Fibroblast of the conjunctiva (primary cell): ENCODE measurements around the gene TUBGCP2.

Experiments used
- DNase-seq: peaks from one replicate; pipeline ENCODE4 v3.0.0-alpha.2; 2010; ENCODE audit warnings: low read depth

The TUBGCP2 gene

DNA sequence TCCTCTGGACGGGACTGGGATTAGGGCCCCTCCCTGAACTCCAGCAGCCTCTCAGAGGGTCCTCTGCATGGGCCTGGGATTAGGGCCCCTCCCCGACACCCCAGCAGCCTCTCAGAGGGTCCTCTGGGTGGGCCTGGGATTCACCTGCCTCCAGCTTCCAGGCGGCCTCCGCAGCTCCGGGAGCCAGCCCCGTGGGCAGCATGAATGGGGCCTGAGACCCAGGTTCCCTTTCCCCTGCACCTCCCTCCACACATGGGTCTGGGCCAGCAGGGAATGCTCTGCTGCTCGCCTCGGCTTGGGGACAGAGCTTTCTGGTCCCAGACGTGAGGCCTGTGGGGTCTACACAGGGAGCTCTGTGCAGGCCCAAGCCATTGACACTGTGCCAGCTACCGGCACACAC is 5.5 kb downstream of the TUBGCP2 start:
- DNase-seq: no peak

DNA sequence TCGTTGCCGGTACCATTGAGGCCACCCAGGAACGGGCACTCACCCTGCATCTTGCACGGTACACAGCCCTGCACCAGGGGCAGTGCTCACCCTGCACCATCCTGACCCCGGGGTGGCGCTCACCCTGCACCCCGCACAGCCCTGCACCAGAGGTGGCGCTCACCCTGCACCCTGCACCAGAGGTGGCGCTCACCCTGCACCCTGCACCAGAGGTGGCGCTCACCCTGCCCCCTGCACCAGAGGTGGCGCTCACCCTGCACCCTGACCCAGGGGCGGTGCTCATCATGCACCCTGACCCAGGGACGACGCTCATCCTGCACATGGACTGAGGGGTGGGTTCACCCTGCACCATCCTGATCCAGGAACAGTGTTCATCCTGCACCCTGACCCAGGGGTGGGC is 6.4 kb downstream of the TUBGCP2 start:
- DNase-seq: no peak

DNA sequence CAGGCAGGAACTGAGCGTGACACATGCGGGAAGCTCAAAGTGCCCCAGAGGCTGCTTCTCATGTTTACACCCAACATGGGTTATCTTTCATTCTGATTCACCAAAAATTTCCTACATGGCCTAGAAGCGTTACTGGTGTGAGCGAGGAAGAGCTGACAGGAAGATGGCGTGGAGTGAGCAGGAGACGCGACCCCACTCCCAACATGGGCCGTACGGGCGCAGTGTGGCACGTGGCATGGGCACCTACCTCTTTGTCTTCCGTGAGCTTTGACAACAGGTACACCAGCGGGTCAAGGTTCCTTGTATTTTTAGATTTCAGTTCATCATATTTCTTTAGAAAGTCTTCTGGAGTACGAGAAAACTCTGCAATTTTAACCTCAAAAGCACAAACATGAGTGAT is 8.9 kb downstream of the TUBGCP2 start:
- DNase-seq: no peak

DNA sequence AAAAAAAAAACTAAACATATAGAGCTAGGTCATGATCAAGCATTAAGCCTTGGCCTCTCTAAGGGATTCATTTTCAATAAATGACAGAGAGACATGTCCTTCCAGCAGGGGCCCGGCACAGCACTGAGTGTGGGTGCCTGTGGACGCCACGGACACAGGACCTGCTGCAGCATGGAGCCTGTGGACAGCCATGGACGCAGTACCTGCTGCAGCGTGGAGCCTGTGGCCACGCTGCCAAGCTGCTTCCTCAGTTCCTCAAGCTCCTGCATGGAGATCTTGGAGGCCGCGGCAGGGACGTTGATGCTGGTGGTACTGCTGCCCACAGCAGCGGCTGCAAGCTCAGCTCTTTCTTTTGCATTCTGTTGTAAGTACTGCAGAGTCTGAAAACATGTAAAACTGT is 9.4 kb downstream of the TUBGCP2 start:
- DNase-seq: no peak

DNA sequence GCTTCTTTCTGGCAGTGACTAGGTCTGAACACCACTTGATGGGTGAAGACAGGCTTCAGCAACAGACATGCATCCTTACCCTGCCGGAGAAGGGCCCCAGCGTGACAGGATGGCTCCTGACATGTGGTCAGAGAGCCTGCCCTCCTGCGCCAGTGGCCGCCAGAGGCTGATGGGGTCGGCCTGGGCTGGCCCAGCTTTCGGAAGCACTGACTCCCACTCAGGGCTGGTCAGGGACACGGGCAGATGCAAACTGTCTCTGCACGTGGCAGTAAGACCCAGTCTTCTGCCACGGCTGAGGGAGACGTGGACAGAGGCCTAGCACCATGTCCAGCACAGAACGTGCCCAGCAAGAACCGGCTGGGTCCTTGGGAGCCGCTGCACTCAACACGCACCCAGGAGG is 10.2 kb downstream of the TUBGCP2 start:
- no peak for DNase-seq

DNA sequence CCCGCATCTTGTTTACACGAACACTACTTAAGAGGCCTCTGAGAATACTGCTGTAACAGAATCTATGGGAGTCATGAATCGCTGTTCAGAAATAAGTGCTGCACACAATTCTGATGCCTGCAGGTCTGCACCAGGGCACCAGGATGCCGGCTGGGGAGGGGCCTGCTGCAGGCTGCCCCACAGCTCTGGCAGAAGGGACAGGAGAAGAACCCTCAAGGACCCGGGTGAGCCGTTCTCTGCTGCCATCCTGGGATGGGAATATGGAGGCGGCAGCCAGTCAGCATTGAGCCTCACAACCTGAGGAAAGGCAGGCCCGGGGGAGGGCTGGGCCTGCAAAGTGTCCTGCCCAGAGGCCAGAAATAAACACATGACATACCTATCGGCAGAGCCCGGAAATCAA is 11.2 kb downstream of the TUBGCP2 start:
- DNase-seq: no peak

DNA sequence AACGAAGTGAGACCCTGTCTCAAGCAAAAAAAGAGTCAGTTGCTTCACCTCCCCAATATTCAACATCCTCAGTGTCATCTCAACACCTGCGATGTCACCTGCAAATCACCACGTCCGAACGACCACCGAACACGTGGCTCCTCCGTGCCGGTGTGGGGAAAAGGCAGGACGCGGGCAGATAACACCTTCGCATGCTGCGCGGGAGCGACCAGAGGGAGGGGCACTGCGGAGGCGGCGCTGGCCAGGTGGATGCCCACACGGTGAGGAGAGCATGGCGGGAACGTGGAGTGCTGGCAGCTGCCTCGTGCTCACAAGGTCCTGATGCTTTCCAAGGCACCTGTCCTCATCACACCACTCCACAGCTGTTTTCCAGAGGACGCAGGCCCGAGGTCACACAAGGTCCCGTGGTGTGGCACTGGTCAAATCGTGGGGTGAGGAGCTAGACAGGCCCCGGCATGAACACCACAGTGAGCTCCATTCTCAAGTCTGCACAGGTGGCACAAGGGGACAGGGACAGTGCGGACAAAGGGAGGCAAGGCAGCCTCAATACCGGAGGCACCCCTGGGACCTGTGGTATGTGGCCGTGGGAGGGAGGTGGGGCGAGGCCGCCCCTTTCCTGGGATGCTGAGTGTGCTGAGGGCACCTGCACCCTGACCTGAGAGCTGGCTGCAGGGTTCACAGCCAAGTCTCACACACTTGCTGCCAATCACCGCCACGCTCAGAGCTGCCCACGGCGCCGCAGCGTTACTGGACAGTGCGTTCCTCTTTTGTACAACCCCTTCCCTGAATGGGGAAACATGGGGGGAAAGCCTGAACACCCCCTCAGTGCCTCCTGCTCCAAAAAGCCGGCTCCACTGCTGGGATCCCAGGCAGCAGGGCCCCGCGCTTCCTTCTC is 13.0 kb downstream of the TUBGCP2 start:
- DNase-seq: no peak

DNA sequence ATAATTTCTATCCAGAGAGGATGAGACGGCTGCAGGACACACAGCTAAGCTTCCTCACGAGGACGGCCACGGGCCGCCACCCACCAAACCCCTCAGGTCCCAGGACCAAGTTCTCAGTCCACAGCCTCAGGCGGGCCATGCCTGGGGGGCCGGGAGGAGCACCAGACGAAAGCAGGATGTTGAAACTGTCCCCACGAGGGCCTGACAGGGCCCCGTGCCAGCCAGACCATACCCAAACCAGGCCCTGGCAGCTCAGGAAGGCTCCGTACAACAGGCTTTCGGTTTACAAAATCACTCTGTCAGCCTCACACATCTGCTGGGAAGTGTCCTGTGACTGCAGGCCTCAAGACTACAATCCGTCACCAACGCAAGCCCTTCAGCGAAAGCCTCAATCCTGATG is 14.5 kb downstream of the TUBGCP2 start:
- no peak for DNase-seq

DNA sequence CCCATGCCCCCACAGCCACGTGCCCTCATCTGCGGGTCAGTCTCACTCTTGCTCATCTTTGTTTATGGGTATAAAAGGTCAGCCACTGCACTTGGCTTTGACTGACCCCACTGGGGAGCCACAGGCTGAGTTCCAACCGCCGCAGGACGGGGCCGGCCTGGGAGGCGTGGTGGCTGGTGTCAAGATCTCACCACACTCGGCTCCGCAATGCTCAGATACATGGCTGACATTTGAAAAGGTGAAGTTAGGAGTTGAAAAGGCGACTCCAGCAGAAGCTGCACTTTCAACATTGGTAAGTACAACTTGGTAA is 14.9 kb downstream of the TUBGCP2 start:
- no peak for DNase-seq

DNA sequence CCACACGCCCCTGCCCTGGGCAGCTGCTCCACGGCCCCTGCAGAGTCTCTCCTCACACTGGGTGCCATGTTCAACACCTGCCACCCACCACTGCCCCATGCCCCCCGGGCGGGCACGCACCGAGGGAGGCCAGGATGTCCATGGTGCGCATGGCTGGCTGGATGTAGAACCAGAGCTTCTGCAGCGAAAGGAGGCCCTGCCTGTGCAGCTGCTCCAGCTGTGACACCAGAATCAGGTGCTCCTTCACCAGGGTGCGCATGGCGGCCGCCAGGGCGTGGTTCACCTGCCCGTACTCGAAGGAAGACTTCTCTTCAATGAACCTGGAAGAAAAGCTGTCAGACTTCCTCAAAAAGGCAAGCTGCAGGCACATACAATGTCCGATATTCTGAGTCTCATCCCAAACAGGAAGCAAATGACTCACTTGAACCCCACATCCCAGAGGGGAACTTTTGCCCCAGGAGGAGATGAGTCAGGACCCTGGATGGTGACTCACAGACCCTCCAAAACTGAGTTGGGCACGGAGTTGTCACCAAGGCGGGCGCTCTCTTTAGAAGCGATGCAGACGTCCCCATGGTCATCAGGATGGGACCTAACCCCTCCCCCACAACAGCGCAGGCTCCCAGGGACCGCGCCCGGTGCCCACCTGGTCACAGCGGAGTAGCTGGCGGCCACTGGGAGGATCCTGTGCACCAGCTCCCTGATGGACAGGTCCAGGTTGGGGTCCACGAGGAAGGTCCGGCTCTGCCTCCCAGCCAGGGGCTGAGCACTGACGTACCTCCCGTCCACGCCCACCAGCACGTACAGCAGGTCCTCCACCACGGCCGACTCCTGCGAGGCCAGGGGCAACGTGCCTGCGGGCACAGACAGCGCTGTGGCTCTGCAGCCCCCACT is 15.5 kb downstream of the TUBGCP2 start:
- peak; percentile 9 for DNase-seq

DNA sequence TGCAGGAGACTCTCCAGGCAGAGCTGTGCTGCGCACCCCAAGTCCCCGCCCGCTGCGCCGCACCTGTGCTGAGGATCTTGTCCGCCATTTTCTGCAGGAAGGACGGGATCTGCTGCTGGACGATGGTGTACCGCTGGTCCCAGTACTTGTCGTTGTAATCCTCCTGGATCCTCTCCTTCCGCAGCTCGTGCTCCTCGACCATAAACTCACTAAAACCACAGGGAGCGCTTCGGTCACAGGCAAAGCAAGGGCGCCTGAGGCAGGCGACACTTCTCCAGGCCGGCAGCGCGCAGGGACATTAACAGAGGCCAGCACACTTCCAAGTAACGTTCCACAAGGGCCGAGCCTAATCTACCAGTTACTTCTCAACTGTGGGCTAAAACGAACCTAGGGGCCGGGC is 18.9 kb downstream of the TUBGCP2 start:
- no peak for DNase-seq

DNA sequence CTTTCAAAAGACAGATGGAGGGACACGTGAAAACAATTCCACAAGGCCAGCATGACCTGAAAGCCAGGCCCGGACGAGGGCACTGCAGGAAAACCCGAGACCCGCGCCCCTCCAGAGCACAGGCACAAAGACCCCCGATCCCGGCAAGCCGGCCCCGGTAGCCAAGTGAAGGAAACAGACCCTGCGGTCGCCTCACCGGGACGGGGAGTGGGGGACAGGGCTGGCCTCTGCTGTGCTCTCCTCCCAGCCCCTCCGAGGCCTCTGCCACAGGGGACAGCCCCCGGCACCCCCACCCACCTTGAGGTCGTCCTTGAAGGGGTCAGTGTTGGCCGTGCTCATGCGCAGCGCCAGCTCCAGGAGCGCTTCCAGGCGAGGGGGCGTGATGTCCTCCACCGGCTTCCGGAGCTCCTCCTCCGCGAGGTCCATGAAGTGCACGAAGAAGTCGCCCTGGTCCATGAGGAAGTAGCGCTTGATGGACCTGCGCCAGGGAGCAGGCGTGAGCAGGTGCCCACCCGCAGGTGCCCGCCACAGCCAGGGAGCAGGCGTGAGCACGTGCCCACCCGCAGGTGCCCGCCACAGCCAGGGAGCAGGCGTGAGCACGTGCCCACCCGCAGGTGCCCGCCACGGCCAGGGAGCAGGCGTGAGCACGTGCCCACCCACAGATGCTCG is 20.7 kb downstream of the TUBGCP2 start:
- DNase-seq: no peak

DNA sequence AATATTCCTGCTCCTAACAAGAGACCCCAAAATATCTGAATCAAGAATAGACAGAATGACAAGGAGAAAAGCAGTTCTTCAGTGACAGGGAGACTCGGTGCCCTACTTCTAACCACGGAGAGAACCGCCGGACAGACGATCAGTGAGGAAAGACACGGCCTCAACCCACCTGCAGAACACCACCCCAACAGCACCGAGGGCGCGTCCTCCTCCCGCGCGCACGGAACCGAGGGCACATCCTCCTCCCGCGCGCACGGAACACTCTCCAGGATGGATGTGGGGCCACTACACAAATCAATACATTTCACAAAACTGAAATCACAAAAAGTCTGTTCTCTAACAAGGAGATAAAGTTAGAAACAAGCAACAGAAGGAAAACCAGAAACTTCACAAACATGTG is 22.3 kb downstream of the TUBGCP2 start:
- no peak for DNase-seq

DNA sequence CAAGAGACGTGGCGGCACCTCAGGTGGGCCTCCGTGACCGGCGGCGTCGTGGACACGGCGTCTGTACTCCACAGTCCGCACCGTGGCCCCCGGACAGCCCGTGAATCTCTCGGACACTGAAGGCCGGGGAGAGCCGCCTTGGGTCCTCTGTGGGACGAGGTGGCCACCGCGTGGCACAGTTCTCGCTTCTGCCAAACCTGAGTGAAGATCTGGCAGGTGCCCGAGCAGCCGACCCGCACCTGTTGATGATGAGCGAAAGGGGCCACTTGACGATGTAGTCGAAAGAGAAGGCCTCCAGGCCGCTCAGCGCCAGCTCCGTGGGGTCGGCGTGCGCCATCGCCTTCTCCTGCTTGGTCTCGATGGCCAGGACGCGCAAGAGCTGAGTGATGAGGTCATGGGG is 23.5 kb downstream of the TUBGCP2 start:
- DNase-seq: no peak

DNA sequence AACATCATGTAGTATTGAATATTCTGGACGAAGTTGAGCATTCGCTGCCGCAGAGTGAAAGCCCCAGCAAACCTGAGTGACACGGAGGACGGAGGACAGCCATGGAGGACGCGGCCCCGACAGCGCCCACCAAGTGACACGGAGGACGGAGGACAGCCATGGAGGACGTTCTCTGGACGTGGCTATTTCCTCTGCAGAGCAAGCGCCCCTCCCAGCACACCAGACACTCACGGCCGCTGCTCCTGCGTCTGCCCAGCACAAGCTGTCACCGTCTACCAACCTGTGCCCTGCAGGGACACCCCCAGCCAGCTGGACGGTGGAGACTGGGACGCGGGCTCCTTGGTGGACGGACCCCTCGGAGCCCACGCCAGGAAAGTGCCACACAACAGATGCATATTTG is 24.7 kb downstream of the TUBGCP2 start:
- no peak for DNase-seq

DNA sequence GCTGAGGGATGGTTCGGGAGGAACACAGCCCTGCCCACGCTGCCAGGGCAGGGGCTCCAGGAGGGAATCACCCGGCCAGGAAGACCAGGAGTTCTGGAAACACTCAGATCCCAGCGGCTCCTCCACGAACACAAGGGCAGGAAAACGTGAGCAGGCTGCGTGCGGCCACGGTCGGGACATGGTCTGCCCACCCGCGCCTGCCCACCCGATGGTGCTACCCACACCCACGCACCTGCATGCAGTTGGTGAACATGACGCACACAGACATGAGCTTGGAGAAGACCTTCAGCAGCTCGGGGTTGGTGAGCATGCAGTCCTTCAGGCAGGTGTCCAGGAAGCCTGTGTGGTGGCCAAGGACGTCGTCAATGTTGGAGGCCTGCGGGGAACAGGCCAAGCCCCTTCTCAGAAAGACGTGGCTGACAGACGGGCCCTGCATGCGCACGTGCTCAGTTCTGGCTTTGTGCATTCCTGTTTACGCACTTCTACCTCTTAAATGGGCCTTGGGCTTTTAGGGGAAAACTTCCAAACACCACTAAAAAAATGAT is 25.8 kb downstream of the TUBGCP2 start:
- DNase-seq: no peak

DNA sequence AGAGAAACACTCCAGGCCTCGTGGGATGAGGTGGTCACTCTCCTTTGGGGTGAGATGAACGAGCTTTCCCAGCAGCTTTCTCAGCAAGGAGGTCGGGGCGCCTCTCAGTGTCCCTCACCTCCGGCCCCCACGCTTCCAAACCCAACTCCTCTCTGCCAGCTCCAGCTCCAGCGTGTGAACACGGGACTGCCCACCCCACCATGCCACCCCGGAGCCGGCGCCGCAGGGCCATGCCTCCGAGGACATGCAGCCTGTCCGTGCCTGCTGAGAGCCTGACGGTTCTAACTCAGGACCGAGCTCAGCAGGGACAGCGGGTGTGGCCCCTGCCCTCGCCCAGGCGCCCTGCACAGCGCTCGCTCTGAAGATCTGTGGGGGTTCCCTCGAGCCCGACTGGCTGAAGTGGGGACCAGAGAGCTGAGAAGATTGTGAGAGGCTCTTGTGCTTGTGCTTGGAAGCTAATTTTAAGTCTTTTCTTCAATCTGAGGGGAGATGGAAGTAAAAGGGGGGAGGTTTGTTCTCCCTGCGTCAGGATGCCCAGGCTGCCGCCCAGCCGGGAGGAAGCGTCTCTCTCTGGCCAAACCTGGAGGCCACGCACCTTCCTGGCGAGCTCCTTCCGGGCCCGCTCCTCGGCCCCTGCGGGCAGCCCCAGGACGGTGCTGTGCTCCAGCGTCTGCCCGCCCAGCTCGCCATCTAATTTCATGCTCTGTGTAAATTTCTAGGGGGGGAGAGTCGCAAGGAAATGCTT is 26.9 kb downstream of the TUBGCP2 start:
- no peak for DNase-seq

DNA sequence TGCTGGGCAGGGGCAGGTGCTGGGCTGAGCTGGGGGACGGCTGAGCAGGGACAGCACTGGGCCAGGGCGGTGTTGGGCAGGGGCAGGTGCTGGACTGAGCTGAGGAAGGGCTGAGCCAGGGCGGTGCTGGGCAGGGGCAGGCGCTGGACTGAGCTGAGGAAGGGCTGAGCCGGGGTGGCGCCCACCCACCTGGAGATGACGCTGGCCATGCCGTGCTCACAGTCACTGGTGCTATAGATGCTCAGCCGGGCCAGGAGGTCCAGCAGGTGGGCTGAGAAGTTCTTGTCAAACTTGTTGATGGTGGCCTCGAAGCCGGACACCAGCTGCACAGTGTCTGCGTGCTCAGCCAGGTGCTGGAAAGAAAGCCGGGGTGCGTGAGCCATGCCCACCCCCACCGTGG is 27.6 kb downstream of the TUBGCP2 start:
- DNase-seq: no peak

DNA sequence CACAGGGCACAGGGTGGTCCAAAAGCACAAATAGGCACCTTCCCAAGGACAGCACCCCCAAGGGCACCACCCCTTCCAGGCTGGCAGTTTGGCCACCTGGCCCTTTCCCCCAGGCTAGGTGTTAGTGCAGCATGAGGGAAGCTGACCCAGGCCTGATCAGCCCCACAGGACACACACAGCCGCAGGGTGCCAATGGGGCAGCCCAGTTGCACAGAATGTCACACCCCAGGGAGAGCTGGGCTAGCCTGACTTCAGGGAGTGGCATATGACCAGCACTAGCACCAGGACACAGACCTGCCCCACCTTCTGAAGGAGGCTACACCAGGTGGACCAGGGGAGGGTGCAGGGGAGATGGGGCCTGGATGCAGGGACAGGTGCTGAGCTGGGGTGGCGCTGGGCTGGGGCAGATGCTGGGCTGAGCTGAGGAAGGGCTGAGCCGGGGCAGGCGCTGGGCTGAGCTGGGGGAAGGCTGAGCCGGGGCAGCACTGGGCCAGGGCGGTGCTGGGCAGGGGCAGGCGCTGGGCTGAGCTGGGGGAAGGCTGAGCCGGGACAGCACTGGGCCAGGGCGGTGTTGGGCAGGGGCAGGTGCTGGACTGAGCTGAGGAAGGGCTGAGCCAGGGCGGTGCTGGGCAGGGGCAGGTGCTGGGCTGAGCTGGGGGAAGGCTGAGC is 28.1 kb downstream of the TUBGCP2 start:
- no peak for DNase-seq

DNA sequence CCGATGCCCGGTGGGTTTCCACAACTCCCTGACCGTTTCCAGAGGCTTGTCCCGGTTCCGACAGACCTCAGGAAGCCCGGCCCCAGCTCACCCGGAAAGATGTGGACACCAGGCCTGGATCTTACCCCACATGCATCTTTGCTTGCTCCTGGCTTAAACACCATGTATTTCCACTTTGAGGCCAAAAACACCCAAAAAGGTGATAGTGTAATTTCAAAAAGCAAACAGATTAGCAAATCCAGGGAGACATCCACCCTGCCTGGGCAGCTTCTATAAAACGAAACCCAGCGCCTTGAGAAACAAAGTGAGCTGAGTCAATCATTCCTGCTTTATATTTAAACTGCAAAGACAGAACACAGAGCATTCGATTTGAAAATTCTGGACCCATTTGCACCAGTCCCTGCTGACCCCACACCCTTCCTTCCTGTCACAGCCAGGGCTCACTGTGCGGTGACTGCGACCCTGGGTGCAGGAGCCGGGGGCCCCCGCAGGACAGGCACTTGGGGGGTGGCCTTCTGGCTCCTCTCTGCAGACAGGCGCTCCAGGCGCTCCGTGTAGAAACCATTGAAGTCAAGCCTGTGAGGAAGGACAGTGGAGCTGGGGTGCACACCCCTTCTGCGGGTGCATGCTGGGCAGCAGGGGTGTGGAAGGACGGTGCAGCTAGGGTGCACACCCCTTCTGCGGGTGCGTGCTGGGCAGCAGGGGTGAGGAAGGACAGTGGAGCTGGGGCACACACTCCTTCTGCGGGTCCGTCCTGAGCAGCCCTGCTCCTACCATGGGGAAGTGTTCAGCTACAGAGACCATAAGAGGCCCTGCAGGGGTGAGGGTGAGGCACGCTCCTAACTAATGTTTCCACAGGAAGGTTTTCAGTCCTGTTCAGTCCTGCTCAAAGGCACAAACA is 29.1 kb downstream of the TUBGCP2 start:
- no peak for DNase-seq
